SHP77 (cell line): ENCODE data around the gene RAB4B.
"Not testable (repeated sequence)": the region's sequence is repeated elsewhere in the genome, so short reads cannot be mapped to it uniquely, and the experiment has no call there.

Experiments used
- DNase-seq, 2 experiments: peaks; one replicate each; lab custom pipeline; 2025; lab: John Stamatoyannopoulos, UW

The RAB4B gene

DNA sequence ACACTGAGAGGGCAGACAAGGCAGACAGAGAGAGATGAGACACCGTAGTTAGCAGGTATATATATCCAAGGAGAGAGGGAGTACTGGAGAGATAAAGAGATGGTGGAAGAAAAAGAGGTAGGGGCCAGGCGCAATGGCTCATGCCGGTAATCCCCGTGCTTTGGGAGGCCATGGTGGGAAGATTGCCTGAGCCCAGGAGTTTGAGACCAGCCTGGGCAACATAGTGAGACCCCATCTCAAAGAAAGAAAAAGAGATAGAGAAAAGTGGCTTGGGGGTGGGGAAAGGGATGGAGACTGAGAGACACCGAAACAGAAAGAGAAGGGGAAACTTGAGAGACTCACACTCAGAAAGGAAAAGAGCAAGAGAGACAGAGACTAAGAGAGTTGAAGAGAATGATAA is 2.5 kb downstream of the RAB4B start:
- no peak for DNase-seq

DNA sequence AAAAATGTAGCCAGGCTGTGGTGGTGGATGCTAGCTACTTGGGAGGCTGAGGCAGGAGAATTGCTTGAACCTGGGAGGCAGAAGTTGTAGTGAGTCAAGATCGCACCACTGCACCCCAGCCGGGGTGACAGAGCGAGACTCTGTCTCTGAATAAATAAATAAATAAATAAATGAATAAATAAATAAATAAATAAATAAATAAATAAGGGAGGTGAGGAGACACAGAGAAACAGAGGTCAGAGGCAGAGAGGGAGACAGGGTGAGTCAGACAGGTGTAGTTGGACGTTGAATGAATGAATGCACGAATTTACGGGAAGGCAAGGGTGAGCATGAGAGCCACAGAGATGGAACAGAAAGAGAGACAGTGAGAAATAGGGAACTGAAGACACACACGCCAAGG is 3.1 kb downstream of the RAB4B start:
- DNase-seq: no peak

- DNase-seq: no peak
Measured at GRCh38 chr19:40783711-40784110, 5.7 kb downstream of the RAB4B start.

GRCh38 chr19:40784146-40784545 is 6.1 kb downstream of the RAB4B start:
- not testable (repeated sequence) for DNase-seq

DNA sequence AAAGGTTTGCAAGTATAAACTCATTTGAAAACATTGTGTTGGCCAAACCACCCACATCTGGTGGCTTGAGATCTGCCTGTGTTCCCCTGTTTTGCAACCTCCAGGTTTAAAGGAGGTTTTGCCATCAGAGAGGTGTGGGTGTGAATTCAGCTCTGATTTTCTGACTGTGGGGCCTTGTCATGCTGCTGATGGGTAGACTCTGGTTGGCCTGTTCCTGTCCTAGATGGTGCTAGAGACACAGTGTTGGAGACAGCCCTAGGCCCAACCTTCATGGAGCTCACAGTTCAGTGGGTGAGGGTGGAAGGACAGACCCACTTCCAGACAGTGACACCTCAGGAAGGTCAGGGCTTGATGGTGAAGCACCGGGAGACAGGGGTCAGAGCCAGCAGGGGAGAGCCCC is 7.5 kb downstream of the RAB4B start:
- DNase-seq: no peak

- DNase-seq: no peak
Measured at GRCh38 chr19:40786060-40787037, 8.3 kb downstream of the RAB4B start.

DNA sequence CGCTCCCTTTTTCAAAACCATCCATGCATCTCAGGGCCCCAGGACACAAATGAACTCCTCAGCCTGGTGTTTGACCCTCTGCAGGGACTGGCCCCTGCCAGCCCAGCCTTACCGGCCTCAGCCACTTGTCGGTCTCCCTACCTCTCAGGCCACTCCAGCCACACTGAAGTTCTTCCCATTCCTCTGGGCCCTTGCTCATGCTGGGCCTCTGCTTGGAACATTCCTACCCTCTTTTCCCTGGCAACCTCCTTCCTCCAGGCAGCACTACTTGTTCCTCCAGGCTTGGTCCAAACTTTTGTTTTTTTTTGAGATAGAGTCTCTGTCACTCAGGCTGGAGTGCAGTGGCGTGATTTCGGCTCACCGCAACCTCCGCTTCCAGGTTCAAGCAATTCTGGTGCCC is 13.3 kb downstream of the RAB4B start:
- DNase-seq: no peak

DNA sequence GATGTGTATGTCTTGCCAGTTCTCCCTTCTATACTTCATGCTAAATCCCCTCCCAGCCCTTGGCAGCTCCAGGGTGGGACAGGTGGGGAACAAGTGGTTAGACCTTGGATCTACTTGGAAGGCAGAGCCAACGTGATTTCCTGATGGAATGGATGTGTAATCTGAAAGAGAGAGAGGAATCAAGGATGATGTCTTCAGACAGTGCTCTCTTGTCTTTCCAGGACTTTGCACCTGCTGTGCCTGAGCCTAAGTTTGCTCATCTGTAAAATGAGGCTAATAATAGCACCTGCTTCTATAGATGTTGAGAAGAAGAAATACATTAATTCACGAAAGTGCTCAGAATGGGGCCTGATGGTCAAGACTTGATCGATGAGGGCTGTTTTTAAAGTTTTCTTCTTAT is 13.9 kb downstream of the RAB4B start:
- no peak for DNase-seq

DNA sequence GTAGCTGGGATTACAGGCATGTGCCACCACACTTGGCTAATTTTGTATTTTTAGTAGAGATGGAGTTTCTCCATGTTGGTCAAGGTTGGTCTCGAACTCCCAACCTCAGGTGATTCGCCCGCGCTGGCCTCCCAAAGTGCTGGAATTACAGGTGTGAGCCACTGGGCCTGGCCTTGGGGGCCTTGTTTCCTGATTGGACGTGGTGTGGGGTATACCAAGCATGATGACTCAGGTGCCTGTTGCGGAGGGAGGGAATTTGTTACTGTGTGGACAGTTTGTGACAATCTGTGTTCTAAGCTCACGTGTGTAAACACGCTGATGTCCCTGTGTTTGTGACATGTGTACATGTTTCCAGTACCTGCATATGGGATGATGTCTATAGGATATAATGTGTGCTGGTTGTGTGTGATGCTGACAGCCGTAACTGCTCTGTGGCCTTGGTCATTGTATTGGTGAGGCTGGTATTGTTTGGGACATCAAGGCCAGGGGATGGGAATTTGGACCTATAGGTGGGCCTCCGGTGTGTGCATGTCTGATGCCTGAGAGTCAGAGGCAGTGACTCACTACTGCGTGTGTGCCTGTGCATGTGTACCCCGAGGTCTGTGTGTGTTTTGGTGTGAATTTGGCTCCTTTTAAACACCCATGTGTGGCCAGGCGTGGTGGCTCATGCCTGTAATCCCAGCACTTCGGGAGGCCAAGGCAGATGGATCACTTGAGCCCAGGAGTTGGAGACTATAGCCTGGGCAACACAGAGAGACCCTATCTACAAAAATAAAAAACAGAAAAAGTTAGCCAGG is 19.3 kb downstream of the RAB4B start:
- no peak for DNase-seq

- peak; percentile 88 to 92 for DNase-seq
Measured at GRCh38 chr19:40797963-40798682, 20.1 kb downstream of the RAB4B start.

DNA sequence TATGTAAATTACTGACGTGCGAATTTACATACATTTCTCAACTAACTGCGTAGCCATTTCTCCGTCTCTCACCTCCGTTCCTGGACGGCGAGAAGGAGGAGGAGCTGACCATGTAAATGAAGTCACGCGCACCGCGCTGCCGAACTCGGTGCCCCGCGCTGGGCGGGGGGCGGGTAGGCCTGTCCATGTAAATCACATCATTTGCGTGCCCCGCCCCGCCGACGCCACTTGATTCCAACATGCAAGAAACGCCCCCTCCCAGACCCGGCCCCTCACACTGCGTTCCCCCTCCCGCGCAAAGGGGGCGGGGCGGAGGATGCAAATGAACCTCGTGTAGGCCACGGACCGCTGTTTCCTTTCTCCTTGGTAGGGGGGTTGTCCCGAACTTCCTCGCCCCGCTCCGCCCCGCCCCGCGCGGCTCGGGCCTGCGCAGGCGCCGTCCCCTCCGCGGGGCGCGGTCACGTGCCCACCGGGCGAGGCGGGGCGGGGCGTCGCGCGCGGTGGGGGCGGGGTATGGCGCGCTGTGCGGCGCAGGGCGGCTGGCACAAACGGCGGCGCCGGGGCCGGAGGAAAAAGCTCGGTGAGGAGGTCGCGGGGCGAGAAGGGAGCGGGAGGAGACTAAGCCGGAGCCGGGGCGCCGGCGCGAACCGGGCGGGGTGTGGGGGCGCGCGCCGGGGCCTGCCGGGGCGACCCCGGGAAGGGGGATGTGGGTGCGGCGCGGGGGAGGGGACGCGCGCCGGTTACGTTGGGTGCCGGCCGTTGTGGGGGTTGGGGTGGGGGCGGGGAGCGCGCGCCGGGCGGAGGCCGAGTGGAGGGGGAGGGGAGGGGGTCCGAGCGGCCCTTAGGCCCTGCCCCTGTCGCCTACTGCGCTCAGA is 20.9 kb downstream of the RAB4B start, which contains the start of gene EGLN2:
Gene EGLN2 (plus strand): TSS at position 509 of the 875 bp plus-strand sequence. CDS start 1,382 bp downstream, outside the sequence.
- peak; percentile 100 for DNase-seq

- peak in 1 of 2 experiments; percentile 9 for DNase-seq
Measured at GRCh38 chr19:40799558-40800338, 21.7 kb downstream of the RAB4B start.

- DNase-seq: no peak
Measured at GRCh38 chr19:40800339-40800996, 22.4 kb downstream of the RAB4B start.

DNA sequence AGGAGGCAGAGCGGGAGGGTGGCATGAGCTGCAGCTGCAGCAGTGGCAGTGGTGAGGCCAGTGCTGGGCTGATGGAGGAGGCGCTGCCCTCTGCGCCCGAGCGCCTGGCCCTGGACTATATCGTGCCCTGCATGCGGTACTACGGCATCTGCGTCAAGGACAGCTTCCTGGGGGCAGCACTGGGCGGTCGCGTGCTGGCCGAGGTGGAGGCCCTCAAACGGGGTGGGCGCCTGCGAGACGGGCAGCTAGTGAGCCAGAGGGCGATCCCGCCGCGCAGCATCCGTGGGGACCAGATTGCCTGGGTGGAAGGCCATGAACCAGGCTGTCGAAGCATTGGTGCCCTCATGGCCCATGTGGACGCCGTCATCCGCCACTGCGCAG is 22.9 kb downstream of the RAB4B start:
- no peak for DNase-seq

- DNase-seq: no peak
Measured at GRCh38 chr19:40801426-40802299, 23.6 kb downstream of the RAB4B start.

- no peak for DNase-seq
Measured at GRCh38 chr19:40802300-40803169, 24.5 kb downstream of the RAB4B start.

GRCh38 chr19:40803170-40803856 is 25.3 kb downstream of the RAB4B start:
- DNase-seq: no peak
